ENCODE data around the gene MYO5B. TPM values are rescaled to one million over a fixed set of nuclear protein-coding genes. Genes with fewer than 3 reads are reported as not detected.

MYO5B gene
- total RNA-seq, 2 experiments from 2014 or later = 0.78 TPM; not detected in 1

DNA sequence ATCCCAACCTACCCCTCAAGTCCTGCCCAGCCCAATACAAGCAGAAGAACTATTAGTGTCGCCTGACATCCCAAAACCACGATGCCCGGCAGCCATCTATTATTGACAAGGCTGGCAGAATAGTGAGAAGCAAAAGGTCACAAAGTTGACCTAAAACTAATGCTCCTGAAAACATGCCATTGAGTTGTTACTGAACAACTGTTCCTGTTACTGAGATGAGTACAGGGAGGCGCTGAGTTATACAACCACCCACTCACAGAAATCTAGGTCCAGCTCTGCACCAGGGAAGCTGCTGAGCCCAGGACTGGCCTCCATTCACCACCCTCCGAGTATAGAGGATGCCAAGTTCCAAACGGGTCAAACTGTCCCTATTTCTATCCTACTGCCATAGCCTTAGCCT lies 201.6 kb downstream of the MYO5B start:
- Mint-ChIP-seq H3K9me3 (no peaks in the 10 kb centered on the region), H3K27me3 (no peaks in the 10 kb centered on the region), H3K4me1 (no peaks in the 10 kb centered on the region), H3K27ac (no peak overlapping the region), H3K4me3 (no peak overlapping the region), H3K36me3 (no peaks in the 10 kb centered on the region)
- DNase-seq = no peak

DNA sequence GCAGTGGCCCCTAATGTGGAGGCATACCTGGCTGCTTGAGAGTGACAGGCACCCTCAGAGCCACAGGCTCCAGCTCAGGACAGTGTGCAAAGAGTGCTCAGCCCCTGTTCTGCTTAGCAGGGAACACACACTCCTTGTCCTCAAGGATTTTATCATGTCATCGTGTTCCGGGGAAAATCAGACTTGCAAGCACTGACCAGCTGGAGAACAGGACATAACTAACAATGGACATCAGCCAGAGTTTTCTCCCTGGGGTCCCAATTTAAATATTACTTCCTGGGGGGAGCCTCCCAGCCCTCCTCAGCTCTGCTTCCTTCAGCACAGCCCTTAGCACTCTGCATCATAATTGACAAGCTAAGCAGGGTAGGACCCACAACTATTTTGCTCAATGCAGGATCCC lies 206.2 kb downstream of the MYO5B start:
- Mint-ChIP-seq H3K4me1 (peaks cover 1% of the 10 kb centered on the region), H3K9me3 (no peaks in the 10 kb centered on the region), H3K27ac (no peak overlapping the region), H3K27me3 (no peaks in the 10 kb centered on the region), H3K4me3 (no peak overlapping the region), H3K36me3 (no peaks in the 10 kb centered on the region)
- DNase-seq = no peak

DNA sequence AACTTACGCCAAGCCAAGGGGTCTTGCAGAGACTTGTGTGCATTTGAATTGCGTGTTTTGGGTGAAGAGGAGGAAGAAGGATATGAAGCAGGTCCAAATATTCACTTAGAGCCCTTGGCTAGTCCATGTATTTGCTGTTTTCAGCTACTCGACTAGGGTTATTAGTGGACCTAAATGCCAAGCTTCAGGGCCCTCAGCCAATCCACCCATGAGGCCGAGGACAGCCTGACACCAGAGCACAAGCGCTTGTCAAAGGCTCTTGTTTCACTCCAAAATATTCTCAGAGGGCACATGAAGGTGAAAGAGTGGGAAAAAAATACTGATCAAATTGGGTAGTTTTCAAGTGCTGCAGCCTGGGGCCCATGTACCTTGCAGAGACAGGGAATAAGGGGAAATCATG lies 206.8 kb downstream of the MYO5B start:
- H3K27me3 Mint-ChIP-seq = no peaks in the 10 kb centered on the region
- no peak for DNase-seq
- peaks cover 1% of the 10 kb centered on the region for H3K4me1 Mint-ChIP-seq
- H3K9me3 Mint-ChIP-seq = no peaks in the 10 kb centered on the region
- no peaks in the 10 kb centered on the region for H3K36me3 Mint-ChIP-seq
- H3K4me3 Mint-ChIP-seq = no peak overlapping the region
- H3K27ac Mint-ChIP-seq = no peak overlapping the region

DNA sequence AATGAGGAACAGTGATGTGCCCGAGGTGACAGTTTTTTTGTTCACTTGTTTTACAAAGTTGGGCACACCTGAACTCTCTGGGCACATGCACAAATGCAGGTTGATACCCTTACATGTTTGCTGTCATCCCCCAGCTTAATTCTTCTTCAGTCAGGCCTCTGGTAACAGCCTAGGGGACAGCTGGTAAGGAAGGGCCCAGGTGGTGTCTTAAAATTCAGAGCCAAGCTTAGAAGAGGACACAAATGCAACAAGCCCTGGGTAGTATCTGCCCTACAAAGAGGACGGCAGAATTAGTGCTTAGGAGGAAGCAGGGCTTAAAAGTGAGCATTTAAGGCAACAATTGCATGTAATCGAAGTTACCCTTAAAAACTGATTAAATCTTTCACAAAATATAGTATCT lies 209.7 kb downstream of the MYO5B start:
- H3K4me1 Mint-ChIP-seq = peaks cover 1% of the 10 kb centered on the region
- DNase-seq = no peak
- H3K36me3 Mint-ChIP-seq = no peaks in the 10 kb centered on the region
- H3K9me3 Mint-ChIP-seq = no peaks in the 10 kb centered on the region
- H3K27ac Mint-ChIP-seq = no peak overlapping the region
- no peaks in the 10 kb centered on the region for H3K27me3 Mint-ChIP-seq
- H3K4me3 Mint-ChIP-seq = no peak overlapping the region

DNA sequence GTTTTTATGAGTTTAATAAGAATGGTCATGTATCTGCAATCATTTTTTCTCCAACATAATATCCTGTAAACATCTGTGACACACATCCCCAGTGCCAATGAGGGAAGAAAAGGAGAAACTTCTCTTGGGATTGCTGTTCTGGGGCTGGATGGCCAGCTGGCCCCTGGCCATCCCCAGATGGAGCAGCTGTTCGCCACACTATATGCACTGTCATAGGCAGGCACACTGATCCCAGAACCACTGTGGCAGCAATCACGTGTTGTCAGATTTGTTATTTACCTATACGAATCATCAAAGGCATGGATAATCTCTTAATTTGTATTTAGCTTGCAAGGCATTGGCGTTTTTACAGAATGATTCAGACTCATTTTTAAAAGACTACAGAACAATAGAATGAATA lies 214.1 kb downstream of the MYO5B start:
- H3K4me3 Mint-ChIP-seq = no peak overlapping the region
- no peaks in the 10 kb centered on the region for H3K9me3 Mint-ChIP-seq
- H3K27me3 Mint-ChIP-seq = no peaks in the 10 kb centered on the region
- H3K4me1 Mint-ChIP-seq = peaks cover 2% of the 10 kb centered on the region
- DNase-seq = no peak
- H3K36me3 Mint-ChIP-seq = no peaks in the 10 kb centered on the region
- H3K27ac Mint-ChIP-seq = no peak overlapping the region

DNA sequence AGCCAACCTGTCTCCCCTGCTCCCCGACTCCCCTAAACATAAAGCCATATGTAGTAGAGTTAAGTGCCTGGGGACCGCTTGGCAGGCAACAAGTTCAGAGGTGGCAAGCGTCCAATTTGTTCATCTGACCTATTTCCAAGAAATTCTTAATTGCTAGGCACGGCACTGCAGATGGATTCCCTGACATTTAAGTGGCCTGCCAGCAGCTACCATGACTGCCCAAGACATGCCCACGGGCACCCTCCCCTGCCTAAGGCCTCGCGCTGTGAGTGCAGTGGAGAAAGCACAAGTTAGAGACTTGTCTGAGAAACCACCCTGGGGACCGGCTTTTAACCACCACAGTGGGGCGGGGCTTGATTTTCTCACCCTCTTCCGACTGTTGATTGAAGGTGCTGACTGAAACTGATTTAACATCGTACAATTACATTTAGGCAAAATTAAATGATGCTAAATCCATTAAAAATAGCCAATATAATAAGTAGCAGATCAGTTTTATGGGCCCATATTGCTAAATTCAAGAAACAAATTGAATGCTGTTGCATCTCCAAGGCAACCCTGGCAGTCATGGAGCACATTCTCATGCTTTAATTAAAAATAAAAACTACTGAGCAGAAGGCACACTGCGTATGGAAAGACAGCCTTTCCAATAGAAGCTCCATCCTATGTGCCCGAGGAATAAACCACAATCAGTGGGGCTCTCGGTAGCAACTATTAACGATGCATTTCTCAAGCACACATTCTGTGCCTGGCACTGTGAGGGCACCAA lies 218.0 kb downstream of the MYO5B start:
- Mint-ChIP-seq H3K9me3 (no peaks in the 10 kb centered on the region), H3K27ac (no peak overlapping the region), H3K4me3 (no peak overlapping the region), H3K27me3 (no peaks in the 10 kb centered on the region), H3K4me1 (peaks cover 2% of the 10 kb centered on the region), H3K36me3 (no peaks in the 10 kb centered on the region)
- DNase-seq = no peak

DNA sequence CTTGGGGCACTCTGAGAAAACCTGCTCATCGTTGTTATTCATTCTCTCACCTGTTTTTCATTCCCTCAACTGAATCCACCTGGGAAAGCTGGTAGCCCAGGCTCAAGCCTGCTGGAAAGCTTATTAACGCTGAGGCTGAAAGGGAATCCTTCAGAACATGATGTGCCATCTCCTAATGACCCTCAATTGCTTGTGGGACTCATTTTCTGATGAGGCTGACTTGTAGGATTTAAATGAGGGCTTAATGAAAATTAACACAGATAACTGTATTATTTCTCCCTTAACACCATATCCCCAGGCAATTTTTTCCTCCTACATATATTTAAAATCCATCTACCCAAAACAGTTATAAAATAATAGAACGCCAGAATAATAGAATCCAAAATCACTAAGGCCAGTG lies 218.9 kb downstream of the MYO5B start:
- Mint-ChIP-seq H3K27me3 (no peaks in the 10 kb centered on the region), H3K27ac (no peak overlapping the region), H3K36me3 (no peaks in the 10 kb centered on the region), H3K4me3 (no peak overlapping the region), H3K9me3 (no peaks in the 10 kb centered on the region), H3K4me1 (peaks cover 2% of the 10 kb centered on the region)
- DNase-seq = no peak

DNA sequence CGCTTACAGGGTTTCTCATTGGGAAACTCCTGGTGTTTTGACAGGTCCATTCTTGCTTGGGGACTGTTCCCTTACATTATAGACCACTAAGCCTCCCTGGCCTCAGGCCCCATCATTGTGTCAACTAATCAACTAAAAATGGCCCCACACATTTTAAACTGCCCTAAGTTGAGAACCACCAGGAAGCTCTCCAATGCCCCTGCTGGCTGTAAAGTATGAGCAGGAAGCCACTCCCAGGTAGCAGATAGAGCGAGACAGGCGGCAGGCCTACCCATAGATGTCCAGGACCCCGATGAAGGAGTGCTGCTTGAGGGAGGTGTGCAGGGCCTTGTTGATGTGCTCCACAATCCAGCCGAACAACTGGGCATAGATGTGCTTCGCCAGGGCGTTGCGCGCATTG lies 220.9 kb downstream of the MYO5B start:
- DNase-seq = no peak
- peaks cover 2% of the 10 kb centered on the region for H3K4me1 Mint-ChIP-seq
- H3K9me3 Mint-ChIP-seq = no peaks in the 10 kb centered on the region
- no peaks in the 10 kb centered on the region for H3K27me3 Mint-ChIP-seq
- H3K4me3 Mint-ChIP-seq = no peak overlapping the region
- H3K27ac Mint-ChIP-seq = no peak overlapping the region
- no peaks in the 10 kb centered on the region for H3K36me3 Mint-ChIP-seq

DNA sequence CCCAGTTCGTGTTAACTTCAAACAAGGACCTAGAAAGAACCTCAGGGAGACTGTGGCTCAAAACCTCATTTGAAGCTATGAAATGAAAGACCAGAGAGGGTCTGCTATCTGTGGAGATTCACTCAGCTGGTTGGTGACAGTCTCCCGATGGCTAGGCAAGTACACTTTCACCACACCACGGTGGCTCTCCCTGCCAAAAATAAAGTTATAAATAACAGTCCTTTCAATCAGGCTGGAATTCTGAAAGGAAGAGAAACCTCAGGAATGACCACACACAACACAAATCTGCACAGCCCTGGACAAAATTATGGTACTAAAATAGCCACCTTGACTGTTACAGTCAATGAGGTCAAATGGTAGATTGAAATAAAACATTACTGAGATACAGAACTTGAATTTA lies 221.4 kb downstream of the MYO5B start:
- no peak for DNase-seq
- Mint-ChIP-seq H3K4me1 (peaks cover 2% of the 10 kb centered on the region), H3K36me3 (no peaks in the 10 kb centered on the region), H3K27ac (no peak overlapping the region), H3K27me3 (no peaks in the 10 kb centered on the region), H3K4me3 (no peak overlapping the region), H3K9me3 (no peaks in the 10 kb centered on the region)

DNA sequence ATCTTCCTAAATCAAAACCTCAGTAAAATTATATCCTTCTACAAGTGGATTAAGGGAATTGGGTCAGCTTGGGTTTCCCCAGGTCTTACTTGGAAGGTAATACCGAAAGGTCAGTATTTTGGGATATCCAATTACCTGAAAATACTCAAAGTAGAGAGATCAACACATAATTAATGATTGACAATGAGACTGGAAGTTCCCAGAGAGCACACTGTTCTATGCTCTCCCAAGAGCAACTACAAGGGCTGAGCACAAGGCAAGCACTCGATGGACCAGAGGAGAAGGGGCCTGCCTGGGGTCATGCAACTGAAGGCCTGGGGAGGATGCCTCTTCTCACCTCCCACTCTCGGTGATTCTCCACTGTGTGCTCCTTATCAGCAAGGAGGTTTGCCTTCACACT lies 222.4 kb downstream of the MYO5B start:
- H3K4me1 Mint-ChIP-seq = no peaks in the 10 kb centered on the region
- H3K36me3 Mint-ChIP-seq = no peaks in the 10 kb centered on the region
- DNase-seq = no peak
- H3K9me3 Mint-ChIP-seq = no peaks in the 10 kb centered on the region
- no peaks in the 10 kb centered on the region for H3K27me3 Mint-ChIP-seq
- no peak overlapping the region for H3K4me3 Mint-ChIP-seq
- H3K27ac Mint-ChIP-seq = no peak overlapping the region

DNA sequence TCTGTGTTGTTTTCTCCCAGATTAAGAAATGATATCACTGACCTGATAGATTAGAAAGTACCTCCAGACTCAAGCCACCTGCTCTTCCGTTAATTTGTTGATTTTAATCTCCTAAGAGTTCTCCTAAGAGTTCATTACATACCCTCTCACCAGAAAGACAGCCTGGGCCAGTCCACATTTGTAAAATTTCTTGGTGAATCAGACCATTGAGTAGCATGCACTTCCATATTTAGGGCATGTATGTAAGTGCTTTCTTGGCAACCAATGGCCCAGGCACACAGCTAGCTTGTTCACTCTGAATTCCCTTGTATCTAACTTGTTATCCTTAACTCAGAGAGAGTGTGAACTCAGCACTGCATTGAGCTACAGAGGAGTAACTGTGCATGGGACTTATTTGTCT lies 223.5 kb downstream of the MYO5B start:
- H3K27me3 Mint-ChIP-seq = no peaks in the 10 kb centered on the region
- H3K27ac Mint-ChIP-seq = no peak overlapping the region
- H3K4me3 Mint-ChIP-seq = no peak overlapping the region
- H3K4me1 Mint-ChIP-seq = no peaks in the 10 kb centered on the region
- no peak for DNase-seq
- H3K36me3 Mint-ChIP-seq = no peaks in the 10 kb centered on the region
- no peaks in the 10 kb centered on the region for H3K9me3 Mint-ChIP-seq

DNA sequence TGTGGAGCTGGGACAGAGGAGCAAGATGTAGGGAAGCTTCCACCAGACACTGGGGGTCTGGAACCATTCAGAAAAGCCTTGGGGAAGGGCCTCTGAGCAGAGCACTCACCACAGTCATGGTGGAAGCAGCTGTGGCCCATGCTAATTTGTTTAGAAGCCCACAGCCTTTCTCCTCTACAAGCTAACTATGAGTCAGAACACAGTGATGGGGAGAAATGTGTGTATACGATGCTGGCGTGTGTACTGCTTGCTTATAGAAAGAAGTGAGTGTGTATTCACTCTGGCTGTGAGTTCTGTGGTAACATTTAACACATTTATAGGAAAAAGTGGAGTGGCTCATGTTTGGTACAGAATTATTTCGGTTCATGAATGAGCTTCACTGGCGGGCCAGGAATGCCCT lies 224.6 kb downstream of the MYO5B start:
- Mint-ChIP-seq H3K9me3 (no peaks in the 10 kb centered on the region), H3K4me3 (no peak overlapping the region), H3K36me3 (no peaks in the 10 kb centered on the region), H3K27me3 (no peaks in the 10 kb centered on the region), H3K27ac (no peak overlapping the region), H3K4me1 (no peaks in the 10 kb centered on the region)
- DNase-seq = no peak

DNA sequence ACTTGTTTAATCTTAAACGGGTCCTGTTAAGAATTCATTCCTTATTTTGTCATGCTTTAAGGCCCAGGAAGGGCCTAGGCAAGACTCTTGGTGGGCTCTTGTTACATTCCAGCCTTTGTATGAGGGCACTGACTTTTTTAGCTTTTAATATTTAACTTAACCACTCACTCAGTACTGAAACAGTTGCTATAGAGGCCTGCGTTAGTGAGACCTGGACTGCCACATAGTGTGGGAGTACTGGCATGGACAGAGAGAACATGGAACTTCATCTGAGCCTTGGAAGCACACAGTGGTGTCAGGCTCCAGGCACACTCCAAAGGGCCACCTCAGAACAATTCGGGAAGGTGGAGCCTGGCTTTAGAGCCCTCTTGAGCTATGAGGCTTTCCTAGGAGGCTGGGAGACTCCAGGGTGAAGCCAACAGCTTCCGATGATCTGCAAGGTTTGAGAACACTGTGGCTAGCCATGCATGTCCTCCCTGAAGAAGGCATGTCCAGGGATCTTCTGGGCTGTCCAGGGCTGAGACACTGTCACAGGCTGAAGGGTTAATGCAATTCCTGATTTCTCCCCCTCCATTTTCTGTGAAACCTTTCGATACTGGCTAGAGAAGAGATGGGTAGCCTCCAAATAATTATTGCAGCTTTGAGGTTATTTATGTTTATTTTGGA lies 226.2 kb downstream of the MYO5B start:
- peaks cover 4% of the 10 kb centered on the region for H3K27me3 Mint-ChIP-seq
- no peaks in the 10 kb centered on the region for H3K9me3 Mint-ChIP-seq
- H3K4me3 Mint-ChIP-seq = no peak overlapping the region
- no peaks in the 10 kb centered on the region for H3K4me1 Mint-ChIP-seq
- DNase-seq = no peak
- H3K36me3 Mint-ChIP-seq = no peaks in the 10 kb centered on the region
- no peak overlapping the region for H3K27ac Mint-ChIP-seq

DNA sequence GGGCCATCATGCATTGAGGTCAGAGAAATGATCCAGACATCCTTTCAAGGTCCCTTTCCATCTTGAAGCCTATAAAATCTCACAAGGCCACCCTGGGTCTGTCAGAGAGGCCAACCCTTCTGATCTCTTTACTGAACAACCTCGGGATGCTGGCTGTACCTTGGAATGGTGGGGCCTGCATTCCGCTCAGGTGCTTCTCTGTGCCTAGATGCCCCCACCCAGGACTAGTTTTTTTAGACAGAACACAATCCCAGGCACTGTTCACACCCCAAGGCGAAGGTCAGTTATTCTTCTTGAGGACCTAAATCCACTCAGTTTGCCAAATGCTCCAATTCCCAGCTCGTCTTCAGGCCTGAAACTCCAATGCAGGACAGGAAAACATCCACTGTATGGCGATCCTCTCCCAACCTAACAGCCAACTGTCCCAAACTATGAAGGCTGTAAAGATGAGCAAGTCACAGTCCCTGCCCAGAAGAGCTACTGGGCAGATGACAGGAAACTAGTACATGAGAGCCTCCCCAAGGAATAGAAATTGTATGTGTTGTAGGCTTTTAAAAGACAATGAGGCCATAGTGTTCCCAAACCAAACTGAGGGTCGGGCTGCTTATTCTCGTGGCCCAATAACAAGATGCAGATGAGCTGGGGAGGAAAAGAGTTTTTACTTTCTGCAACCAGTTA lies 227.2 kb downstream of the MYO5B start:
- no peaks in the 10 kb centered on the region for H3K9me3 Mint-ChIP-seq
- no peaks in the 10 kb centered on the region for H3K36me3 Mint-ChIP-seq
- DNase-seq = no peak
- no peak overlapping the region for H3K27ac Mint-ChIP-seq
- peaks cover 7% of the 10 kb centered on the region for H3K27me3 Mint-ChIP-seq
- no peak overlapping the region for H3K4me3 Mint-ChIP-seq
- no peaks in the 10 kb centered on the region for H3K4me1 Mint-ChIP-seq

DNA sequence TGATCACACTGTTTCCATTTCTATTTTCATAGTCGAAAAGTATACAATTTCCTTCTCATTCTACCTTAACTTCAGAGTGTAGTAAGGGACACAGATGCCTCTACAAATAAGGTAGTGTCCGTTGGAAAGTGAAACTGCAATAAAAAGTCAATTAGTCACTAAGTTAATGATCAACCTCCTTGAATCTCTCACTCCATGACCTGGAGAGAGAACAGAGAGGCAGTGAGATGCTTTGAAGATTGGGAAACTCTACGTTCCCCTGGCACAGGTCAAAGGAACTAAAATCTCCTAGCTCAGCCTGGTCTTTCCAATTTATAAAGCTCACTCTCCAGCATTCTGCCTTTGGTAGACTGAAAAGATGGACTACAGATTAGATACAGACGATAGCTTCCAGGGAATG lies 227.8 kb downstream of the MYO5B start:
- no peak overlapping the region for H3K4me3 Mint-ChIP-seq
- DNase-seq = no peak
- no peaks in the 10 kb centered on the region for H3K4me1 Mint-ChIP-seq
- no peak overlapping the region for H3K27ac Mint-ChIP-seq
- no peaks in the 10 kb centered on the region for H3K9me3 Mint-ChIP-seq
- H3K27me3 Mint-ChIP-seq = peaks cover 9% of the 10 kb centered on the region
- no peaks in the 10 kb centered on the region for H3K36me3 Mint-ChIP-seq

DNA sequence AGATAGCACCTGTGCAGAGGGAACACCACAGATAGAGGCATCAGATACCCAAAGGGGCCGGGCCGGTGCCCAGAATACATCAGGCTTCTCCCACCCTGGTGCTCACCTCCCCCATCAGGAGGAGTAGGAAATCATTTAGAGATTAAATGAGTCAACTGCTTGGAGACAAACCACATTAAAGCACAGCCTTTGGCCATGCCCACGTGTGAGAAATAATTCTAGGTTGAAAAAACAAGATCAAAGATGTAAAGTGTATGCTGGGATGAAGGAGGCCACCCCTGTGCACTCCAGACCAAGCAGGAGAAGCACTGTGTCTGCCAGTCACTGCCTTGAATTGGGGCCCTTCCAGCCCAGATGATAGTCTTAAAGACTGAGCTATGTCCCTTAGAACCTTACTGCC lies 228.9 kb downstream of the MYO5B start:
- H3K27me3 Mint-ChIP-seq = peaks cover 9% of the 10 kb centered on the region
- peaks cover 10% of the 10 kb centered on the region for H3K4me1 Mint-ChIP-seq
- DNase-seq = no peak
- H3K27ac Mint-ChIP-seq = no peak overlapping the region
- no peaks in the 10 kb centered on the region for H3K9me3 Mint-ChIP-seq
- no peaks in the 10 kb centered on the region for H3K36me3 Mint-ChIP-seq
- H3K4me3 Mint-ChIP-seq = no peak overlapping the region

Data from activated naive CD8-positive, alpha-beta T cell treated with anti-CD3 and anti-CD28 coated beads for 36 hours (primary cell).